Umbilical cord (tissue), 2 donors: ENCODE measurements around the gene TAAR8. TPM values are rescaled to one million over a fixed set of nuclear protein-coding genes. Genes with fewer than 3 reads are reported as not detected.
A peak's percentile ranks its signal among the peaks of the same experiment; 100 is the strongest.
"Not testable (repeated sequence)": the region's sequence is repeated elsewhere in the genome, so short reads cannot be mapped to it uniquely, and the experiment has no call there.

Experiments
- DNase-seq: peaks from one replicate; pipeline ENCODE4 v3.0.0-alpha.2; 2015; ENCODE audit warnings: low spot score
- total RNA-seq: library from RNA; depleted of rRNA; stranded (reverse); fragments of >200 nt; gene quantifications from one replicate; pipeline ENCODE4 v1.2.3, GENCODE V29; 2014; ENCODE audit warnings: low replicate concordance; ENCODE audit not compliant: insufficient read depth

Gene TAAR8, protein sequence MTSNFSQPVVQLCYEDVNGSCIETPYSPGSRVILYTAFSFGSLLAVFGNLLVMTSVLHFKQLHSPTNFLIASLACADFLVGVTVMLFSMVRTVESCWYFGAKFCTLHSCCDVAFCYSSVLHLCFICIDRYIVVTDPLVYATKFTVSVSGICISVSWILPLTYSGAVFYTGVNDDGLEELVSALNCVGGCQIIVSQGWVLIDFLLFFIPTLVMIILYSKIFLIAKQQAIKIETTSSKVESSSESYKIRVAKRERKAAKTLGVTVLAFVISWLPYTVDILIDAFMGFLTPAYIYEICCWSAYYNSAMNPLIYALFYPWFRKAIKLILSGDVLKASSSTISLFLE
- not detected for total RNA-seq

DNA sequence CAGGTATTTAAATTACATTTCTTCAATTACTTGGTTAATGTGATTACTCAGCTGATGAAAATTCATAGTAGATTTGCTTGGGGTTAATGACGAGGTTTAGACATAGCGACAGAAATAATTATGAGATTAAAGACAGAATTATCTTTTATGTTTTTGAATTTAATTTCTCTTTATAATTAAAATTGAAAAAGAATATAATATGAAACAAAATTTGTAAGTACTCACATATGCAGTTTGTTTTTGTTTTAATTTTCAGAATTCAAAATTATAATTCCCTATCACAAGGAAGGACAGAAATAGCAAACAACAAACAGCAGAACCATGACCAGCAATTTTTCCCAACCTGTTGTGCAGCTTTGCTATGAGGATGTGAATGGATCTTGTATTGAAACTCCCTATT lies at the start of gene TAAR8:
Gene TAAR8 (plus strand): TSS at position 301 of the 400 bp plus-strand sequence. CDS start 21 bp downstream, at position 322.
- DNase-seq: no peak

DNA sequence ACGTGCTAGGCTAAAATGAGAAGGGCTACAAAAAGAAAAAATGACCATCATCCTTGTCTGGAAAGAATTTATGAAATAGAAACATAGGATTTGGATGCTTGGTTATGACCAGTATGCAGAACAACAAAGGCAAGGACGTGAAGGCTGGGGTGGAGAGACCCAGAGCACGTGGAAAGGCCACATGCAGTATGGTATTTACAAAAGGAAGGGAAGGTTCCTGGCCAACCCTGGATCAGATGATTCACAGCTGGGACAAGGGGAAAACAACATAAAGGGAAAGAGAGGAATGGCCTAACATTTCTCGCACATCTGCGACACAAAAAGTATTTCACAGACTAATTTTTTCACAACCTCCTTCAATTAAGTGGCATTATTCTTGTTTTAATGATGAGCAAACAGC lies 47.7 kb upstream of the TAAR8 start:
- no peak for DNase-seq

DNA sequence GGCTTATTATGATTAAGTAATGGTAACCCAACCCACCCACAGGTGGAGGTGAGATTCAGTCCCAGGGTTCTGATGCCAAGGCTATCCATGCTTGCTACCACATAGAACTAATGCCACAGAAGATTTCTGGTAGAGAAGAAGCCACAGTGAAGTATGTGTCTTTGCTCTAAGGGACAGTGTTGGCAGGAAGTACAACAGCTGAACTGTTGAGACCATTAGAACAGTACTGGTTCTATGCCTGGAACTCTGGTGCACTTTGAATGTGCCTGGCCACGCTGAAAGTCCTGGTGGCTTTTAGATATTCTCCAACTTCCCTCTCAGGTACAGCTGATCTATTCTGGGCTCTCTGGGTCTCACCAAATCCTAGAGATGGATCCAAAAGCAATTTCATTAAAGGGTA lies 47.3 kb upstream of the TAAR8 start:
- no peak for DNase-seq

DNA sequence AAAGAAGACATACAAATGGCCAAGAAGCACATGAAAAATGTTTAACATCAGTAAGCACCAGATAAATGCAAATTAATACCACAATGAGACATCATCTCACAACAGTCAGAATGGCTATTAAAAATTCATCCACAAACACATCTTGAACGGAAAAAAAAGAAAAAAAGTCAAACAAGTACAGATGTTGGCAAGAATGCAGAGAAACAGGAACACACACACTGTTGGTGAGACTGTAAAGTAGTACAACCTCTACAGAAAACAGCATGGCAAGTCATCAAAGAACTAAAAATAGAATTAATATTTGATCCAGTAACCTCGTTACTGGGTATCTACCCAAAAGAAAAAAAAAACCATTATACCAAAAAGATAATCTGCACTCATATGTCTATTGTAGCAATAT lies 46.0 kb upstream of the TAAR8 start:
- DNase-seq: no peak

DNA sequence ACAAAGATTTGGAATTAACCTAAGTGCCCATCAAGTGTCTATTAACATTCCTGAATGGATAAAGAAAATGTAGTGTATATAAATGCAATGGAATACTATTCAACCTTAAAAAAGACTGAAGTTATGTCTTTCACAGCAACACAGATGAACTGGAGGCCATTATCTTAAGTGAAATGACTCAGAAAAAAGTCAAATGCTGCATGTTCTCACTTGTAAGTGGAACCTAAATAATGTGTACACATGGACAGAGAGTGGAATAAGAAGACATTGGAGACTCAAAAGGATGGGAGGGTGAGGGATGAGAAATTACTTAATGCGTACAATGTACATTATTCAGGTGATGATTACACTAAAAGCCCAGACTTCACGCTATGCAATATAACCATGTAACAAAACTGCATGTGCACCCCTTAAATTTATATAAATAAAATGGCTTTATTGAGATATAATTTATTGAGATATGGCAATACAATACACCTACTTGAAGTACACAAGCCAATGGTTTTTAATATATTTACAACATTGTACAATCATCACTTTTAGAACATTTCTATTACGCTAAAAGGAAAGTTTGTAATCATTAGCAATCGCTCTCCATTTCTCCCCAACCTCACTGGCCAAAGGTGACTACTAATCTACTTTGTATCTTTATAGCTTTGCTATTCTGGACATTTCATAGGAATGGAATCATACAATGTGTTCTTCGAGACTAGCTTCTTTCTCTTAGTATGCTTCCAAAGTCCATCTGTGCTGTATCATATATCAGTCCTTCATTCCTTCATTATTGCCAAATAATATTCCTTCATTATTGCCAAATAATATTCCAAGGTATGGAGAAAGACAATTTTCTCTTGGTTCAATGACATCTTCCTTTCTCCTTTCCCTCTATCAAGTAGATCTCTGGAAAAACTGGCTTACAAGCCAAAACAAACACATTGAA lies 45.3 kb upstream of the TAAR8 start:
- DNase-seq: no peak

DNA sequence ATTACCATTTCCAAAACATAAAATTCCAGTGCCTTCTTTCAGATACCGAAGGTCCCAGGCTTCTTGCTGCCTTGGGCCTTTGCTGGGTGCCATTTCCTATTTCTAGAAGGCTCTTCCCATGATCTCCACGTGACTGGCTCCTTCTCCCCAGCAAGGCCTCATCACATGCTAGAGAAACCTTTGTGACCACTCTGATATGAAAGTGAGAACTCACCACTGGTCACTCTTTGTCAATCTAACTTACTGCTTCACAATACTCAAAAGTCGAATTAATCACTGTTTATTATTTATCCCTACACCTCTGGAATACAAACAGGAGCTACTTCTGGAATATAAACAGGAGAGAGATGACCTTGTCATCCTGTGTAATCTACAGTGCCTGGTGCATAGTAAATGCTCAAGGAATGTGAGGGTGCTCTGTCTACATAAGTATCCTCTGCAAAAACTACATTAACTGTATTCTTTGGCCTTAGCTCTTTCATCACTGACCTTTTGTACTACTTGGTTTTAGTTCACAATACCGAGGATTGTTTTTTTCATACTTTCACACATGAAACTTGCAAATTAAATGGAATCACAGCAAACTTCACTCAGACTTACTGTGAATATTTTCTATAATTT lies 41.2 kb upstream of the TAAR8 start:
- DNase-seq: peak; percentile 28

DNA sequence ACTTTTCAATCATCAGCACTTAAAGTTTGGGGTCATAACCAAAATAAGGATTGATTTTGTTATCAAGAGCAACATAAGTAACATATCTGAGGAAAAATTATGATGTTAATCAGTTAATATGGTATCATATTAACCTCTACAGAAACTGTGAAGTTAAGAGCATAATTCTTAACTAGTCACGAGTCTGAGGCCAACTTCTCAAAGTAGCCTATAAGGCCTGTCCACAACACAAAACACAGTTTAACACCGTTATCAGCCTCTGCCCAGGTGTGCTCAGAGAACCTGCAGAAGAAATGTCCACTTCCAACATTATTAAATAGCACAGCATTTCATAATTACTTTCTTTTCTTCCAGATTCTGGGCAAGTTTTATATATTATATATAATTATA lies 40.6 kb upstream of the TAAR8 start:
- DNase-seq: no peak

DNA sequence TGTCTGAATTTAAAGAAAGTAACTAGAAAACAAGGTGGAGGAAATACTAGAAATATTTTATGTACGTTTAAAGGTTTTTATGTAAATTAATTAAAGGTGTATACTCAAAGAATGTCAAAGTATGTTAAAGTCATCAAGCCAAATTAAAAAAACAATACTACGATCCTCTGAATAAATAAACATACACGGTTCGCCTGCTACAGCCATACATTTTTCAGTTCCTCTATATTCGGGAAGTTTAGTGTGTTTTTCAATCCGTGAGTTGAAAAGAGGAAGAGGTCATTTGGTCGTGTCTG lies 40.2 kb upstream of the TAAR8 start:
- DNase-seq: no peak

DNA sequence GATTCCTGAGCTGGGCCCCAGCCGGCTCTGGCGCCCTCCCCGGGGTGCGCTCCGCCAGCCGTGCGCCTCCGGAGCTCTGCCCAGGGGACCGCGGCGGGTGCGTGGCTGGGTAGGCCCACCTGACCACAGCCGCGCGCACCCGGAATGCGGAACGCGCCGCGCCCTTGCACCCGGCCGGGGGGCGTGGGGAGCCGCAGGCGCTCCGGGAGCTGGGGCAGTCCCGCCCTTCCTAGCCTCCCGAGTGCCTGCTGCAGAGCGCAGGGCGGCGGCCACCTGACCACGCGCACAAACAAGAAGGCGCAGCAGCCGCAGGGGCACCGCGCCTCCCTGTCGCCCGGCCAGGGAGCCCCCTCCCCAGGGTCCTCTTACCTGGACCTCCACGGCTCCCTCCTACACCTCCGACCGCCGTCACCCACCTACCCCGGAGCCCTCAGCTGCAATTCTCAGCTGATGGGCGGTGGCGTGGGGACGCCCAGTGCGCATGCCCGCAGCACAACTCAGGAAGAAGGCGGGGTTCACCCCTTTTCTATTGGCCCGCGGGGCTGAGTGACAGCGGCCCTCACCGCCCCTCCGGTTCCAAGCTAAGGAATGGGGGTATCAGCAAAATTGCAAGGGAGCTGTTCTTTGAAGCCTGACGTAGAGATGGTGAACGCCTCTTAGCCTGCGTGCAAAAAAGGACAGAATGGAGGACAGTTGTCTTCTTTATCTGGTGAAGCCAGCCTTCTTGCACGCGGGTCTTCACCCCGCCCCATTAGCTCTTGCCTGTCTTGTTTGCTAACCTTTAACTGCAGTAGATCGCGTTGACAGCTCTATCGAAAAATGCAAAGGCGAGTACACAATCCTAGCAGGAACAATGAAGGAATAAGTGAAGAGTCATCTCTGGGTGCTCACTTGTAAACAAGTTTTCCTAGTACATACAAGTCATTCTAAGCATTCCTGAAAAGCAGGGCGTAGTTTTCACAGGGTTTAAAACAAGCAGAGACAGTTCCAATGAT lies 39.5 kb upstream of the TAAR8 start, which contains the start of gene STX7:
Gene STX7 (minus strand): TSS at position 479 of the 995 bp plus-strand sequence. CDS start 9,586 bp downstream, outside the sequence.
- peak; percentile 98 for DNase-seq

DNA sequence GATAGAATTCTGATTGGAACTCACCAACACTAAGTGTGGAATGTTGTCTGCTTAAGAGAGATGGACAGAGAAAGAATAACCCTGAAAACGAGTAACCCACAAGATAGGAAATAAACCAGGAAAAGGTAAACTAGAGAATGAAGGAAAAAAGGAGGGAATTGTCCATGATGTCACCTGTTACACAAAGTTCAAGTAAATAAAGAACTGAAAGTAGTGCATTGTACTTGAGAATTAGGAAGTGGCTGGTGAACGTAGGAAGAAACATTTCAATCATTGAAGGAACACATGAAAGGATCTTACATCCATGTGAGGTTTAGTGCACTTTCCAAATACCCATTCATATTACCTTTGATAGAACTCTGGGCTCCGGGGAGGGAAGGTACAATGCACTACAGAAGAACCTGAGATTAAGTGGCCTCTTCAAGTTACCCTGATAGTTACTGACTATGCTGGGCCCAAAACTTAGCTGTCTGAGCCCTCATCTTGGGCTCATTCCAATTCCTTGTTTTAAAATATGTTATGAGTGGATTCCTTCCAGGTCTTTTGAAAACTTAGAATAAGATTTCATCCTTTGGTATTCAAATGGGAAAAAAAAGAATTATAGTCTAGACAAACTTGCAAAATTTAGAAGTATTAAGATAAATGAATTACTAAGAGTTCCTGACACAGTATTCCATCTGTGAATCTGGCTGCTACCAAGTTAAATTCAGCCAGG lies 38.5 kb upstream of the TAAR8 start:
- no peak for DNase-seq

DNA sequence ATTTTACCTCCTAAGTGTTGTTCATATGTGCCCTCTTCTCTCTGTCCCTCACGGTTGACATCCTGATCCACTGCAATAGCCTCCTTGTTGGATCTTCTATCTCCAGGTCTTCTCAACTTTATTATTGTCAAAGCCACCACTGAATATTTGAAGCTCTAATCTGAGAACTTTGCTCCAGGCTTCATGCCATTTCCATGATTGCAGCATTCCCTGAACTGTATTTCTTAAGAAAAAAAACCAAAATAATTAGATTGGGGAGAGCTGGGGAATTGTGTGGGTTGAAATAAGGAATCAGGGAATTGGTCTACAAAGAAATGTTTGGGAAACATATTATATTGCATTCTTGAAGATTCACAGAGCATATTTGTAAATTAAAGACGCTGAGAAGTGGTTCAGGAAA lies 37.1 kb upstream of the TAAR8 start:
- DNase-seq: no peak

DNA sequence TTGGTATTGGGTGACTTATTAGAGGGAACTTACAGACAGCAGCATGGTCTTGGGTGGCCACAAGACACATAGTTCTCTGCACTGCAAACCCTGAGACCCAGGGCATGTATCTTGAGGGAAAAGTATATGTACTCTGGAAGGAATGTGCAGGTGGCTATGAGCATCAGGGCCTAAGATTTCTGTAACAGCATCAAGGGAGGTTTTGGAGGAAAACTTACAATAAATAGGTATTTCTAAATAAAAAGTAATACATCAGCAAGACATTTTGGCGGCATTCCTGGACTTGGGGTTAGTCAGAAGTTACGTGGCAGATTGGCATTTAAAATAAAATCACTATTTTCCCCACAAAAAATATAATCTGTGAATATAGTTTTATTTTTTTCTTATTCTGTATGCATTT lies 31.5 kb upstream of the TAAR8 start:
- DNase-seq: no peak

DNA sequence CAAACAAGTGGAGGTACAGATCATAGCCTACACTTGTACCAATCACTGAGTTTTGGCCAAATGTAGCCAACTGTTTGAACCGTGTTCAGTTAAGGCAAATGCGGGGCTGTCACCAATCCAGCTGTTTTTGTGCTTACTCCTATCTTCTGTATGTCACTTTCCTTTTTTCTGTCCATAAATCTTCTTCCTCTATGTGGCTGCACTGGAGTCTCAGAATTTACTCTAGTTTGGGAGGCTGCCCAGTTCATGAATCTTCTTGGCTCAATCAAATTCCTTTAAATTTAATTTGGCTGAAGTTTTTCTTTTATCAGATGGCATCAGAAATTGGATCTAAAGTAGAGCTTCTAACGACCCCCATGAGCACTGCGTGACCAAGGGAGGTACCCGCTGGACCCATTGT lies 27.8 kb upstream of the TAAR8 start:
- no peak for DNase-seq

DNA sequence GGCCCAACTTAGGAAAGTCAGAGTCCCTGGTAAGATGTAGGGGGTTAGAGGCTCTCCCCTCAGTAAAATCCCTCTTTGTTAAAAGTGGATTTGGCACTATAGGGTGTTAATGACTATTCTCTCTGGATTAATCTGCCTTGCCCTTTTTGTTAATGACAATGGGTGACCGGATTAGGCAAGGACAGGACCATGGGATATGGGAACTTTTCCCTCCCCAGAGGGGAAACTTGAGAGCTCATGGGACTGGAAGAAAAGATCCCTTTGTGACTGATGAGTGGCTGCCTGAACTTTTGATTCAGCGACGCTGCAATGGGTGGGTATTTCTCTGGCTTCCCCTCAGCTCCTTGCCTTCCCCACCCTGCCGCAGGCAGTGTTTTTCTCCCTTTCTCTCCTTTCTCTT lies 26.6 kb upstream of the TAAR8 start:
- DNase-seq: no peak

DNA sequence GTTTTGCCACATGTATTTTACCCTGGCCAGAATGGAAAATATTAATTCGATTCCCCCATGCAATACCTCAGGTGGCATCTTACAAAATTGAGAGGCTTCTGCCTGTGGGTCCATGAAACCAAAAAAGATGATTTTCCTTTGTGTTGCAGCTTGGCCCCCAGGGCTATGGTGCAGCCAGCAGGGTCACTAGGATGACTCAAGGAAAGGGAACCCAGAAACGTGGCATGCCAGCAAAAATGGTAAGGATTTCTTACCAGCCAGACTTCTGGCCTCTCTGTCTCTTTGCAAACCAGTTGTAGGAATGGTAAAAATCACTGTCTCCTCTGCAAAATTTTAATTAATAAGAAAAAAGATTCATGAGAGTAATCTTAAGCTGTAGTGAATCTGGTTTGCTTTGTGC lies 26.0 kb upstream of the TAAR8 start:
- DNase-seq: no peak

DNA sequence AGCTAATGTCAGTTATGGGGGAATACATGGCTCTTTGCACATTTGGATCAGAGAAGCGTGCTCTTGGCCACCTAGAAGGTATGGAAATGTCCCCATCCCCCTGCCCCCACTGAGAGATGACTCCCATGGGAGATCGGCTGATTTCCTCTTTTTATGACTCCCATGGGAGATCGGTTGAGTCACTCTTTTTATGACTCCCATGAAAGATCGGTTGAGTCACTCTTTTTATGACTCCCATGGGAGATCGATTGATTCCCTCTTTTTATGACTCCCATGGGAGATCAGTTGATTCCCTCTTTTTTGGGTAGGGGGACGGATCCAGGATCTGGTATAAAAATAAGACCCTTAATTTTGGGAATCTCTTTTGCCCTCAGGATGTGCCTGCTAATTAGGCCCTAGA lies 24.7 kb upstream of the TAAR8 start:
- DNase-seq: no peak

DNA sequence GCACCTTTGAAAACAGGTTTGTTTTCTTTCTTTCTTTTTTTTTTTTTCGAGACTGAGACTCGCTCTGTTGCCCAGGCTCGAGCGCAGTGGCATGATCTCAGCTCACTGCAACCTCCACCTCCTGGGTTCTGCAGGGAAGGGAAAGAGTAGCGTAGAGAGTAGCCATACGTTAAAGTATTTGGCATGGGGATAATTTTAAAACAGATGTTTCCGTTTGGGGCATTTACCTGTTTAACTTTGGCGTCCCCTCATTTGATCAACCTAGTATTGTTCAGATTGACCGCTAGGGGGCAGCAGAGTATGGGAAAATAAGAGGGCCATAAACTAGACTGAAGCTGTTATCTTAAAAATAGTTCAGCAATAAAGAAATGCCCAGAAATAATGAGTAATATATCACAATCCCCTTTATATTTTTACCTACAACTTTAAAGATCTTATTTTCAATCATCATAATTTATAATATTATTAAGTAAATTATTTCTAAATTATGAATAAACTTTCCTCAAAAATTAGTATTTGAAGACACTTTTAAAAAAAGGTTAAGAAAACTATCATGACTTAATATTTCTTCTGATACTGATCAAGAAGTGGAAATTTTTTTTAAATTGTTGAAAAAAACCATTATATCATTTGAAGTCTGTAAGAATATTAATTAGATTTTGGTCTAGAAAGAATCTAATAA lies 22.0 kb upstream of the TAAR8 start:
- DNase-seq: peak; percentile 55

DNA sequence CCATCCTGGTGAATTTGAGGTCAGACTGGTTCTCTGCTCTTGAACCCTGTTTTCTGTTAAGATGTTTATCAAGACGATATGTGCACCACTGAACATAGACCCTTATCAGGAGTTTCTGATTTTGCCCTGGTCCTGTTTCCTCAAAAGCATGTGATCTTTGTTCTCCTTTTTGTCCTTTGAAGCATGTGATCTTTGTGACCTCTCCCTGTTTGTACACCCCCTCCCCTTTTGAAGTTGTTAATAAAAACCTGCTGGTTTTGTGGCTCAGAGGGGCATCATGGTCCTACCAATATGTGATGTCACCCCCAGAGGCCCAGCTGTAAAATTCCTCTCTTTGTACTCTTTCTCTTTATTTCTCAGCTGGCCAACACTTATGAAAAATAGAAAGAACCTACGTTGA lies 17.9 kb upstream of the TAAR8 start:
- DNase-seq: not testable (repeated sequence)

DNA sequence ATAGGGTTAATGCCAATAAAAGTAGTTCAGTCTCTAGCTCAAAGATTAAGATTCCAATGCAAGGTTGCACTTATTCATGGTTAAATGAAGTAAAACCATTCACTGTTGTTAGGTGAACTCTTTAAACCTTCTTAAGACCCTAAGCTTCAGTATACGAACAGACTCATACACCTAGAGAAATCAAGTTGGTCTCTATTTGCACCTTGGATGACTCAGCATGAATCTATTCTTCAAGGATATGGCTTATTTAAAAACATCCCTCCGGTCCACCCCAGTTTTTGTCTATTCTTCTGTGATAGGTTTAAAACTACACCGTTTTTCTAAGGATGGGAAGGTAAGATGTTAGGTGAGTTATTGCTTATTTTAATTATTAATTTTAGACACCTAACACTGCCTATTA lies 15.3 kb upstream of the TAAR8 start:
- DNase-seq: no peak

DNA sequence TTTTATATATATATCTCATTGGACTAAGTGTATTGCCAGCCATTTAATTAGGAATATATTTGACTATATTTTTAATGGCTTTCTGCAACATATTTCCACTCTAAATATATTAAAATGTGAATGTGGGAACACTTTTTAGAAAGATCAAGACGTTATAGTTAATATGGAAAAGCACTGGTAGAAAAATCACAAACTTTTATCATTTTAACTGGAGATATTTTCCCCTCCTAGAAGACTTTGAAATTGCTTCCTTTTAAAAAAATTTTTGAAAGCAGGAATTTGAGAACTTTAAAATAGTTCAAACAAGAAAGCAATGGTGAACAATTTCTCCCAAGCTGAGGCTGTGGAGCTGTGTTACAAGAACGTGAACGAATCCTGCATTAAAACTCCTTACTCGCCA lies 14.5 kb upstream of the TAAR8 start, which contains the start of gene TAAR9:
Gene TAAR9 (plus strand): TSS at position 301 of the 400 bp plus-strand sequence. CDS start 13 bp downstream, at position 314.
- DNase-seq: no peak
